Stimulated activated naive CD8-positive, alpha-beta T cell treated with anti-CD3 and anti-CD28 coated beads, Interleukin-15, Interleukin-2, amounts not matched to agents 100 ng/mL and 50 ng/mL, for 24 hours (primary cell): ENCODE data around the gene AHDC1.

Source experiments
- H3K27ac Mint-ChIP-seq: one replicate; pipeline ENCODE4 v1.8.0; 2021; ENCODE audit warnings: mild to moderate bottlenecking, mixed read lengths
- H3K27me3 Mint-ChIP-seq: one replicate; pipeline ENCODE4 v1.8.0; 2021; ENCODE audit warnings: mixed read lengths
- H3K36me3 Mint-ChIP-seq: one replicate; pipeline ENCODE4 v1.8.0; 2021; ENCODE audit warnings: low read depth, mixed read lengths
- H3K4me1 Mint-ChIP-seq: one replicate; pipeline ENCODE4 v1.8.0; 2021; ENCODE audit warnings: low read depth, mixed read lengths
- H3K4me3 Mint-ChIP-seq: one replicate; pipeline ENCODE4 v1.8.0; 2021; ENCODE audit warnings: mild to moderate bottlenecking, mixed read lengths
- H3K9me3 Mint-ChIP-seq: one replicate; pipeline ENCODE4 v1.8.0; 2021; ENCODE audit warnings: mixed read lengths

The AHDC1 gene

GRCh38 chr1:27590917-27591508 lies 12.9 kb downstream of the AHDC1 start:
- Mint-ChIP-seq H3K27ac (no peak overlapping the region), H3K9me3 (no peaks in the 10 kb centered on the region), H3K4me1 (no peaks in the 10 kb centered on the region), H3K36me3 (no peaks in the 10 kb centered on the region), H3K4me3 (no peak overlapping the region), H3K27me3 (no peaks in the 10 kb centered on the region)

GRCh38 chr1:27589841-27590426 lies 14.0 kb downstream of the AHDC1 start:
- H3K9me3 Mint-ChIP-seq, result no peaks in the 10 kb centered on the region
- H3K36me3 Mint-ChIP-seq, result no peaks in the 10 kb centered on the region
- no peak overlapping the region for H3K4me3 Mint-ChIP-seq
- H3K27ac Mint-ChIP-seq, result no peak overlapping the region
- H3K4me1 Mint-ChIP-seq, result no peaks in the 10 kb centered on the region
- no peaks in the 10 kb centered on the region for H3K27me3 Mint-ChIP-seq

DNA sequence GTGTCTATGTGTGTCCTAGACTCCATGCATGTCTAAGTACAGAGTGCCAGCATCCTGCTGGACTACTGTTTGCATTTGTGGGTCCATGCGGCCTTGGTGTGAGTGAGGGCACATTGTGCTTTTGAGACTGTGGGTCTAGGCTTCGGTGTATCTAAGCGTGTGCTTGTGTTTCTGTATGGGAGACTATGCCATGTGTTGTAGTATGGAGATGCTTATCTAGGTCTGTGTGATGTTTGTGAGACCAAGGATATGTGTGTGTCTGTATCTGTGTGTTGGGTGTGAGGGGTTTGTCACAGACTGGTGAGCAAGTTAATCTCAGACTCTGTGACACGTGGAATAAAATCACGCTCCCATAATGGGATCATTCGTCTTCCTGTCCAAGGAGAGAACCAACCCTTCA lies 14.5 kb downstream of the AHDC1 start:
- Mint-ChIP-seq H3K4me3 (no peak overlapping the region), H3K27ac (no peak overlapping the region), H3K36me3 (no peaks in the 10 kb centered on the region), H3K4me1 (no peaks in the 10 kb centered on the region), H3K27me3 (no peaks in the 10 kb centered on the region), H3K9me3 (no peaks in the 10 kb centered on the region)

- Mint-ChIP-seq H3K4me3 (no peak overlapping the region), H3K36me3 (no peaks in the 10 kb centered on the region), H3K4me1 (no peaks in the 10 kb centered on the region), H3K9me3 (no peaks in the 10 kb centered on the region), H3K27ac (no peak overlapping the region), H3K27me3 (no peaks in the 10 kb centered on the region)
Observed at GRCh38 chr1:27588256-27589232, 15.4 kb downstream of the AHDC1 start.

DNA sequence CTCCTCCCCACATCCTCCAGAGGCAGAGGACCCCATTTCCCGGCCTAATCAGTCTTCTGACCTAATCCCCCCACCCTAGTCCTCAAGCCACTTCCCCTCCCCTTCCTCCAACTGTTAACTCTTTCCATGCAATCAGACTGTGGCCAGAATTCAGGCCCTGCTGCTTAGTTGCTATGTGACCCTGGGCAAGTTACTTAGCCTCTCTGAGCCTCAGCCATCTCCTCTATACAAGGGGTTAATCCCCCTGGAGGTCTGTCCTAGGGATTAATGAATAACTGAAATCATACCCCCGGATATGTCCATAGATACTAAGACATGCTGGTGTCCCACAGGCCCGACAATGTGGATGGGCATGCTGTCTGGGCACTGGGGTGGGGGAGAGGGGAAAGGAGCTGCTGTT lies 18.3 kb downstream of the AHDC1 start:
- H3K9me3 Mint-ChIP-seq, result no peaks in the 10 kb centered on the region
- H3K4me1 Mint-ChIP-seq, result no peaks in the 10 kb centered on the region
- H3K4me3 Mint-ChIP-seq, result no peak overlapping the region
- H3K27me3 Mint-ChIP-seq, result no peaks in the 10 kb centered on the region
- no peaks in the 10 kb centered on the region for H3K36me3 Mint-ChIP-seq
- H3K27ac Mint-ChIP-seq, result no peak overlapping the region

- Mint-ChIP-seq H3K4me1 (peaks cover 3% of the 10 kb centered on the region), H3K9me3 (no peaks in the 10 kb centered on the region), H3K36me3 (no peaks in the 10 kb centered on the region), H3K27me3 (no peaks in the 10 kb centered on the region), H3K27ac (no peak overlapping the region), H3K4me3 (no peak overlapping the region)
Observed at GRCh38 chr1:27584453-27584852, 19.5 kb downstream of the AHDC1 start.

GRCh38 chr1:27583479-27583878 lies 20.5 kb downstream of the AHDC1 start:
- H3K9me3 Mint-ChIP-seq, result no peaks in the 10 kb centered on the region
- H3K4me1 Mint-ChIP-seq, result peaks cover 9% of the 10 kb centered on the region
- H3K4me3 Mint-ChIP-seq, result no peak overlapping the region
- H3K36me3 Mint-ChIP-seq, result no peaks in the 10 kb centered on the region
- H3K27me3 Mint-ChIP-seq, result no peaks in the 10 kb centered on the region
- no peak overlapping the region for H3K27ac Mint-ChIP-seq

DNA sequence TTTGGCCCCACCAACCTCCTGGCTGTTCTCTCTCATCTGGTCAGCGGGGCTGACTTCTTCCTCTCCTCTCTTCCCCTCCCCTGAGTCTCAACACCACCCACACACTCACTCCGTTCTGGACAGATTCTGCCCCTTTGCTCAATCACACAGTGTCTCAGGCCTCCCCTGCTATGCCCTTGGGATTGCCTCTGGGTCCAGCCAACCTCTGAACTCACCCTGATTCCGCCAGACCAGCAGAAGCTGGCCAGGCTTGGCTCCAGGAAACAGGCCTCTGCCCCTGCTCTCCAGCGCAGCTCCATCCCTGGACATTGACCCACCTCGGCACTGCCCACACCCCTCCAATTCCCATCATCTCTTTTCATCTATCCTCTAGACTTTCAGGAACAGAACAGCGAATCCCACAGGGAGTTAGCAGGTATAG lies 22.1 kb downstream of the AHDC1 start:
- H3K27me3 Mint-ChIP-seq, result no peaks in the 10 kb centered on the region
- no peaks in the 10 kb centered on the region for H3K36me3 Mint-ChIP-seq
- H3K9me3 Mint-ChIP-seq, result no peaks in the 10 kb centered on the region
- H3K4me3 Mint-ChIP-seq, result no peak overlapping the region
- no peak overlapping the region for H3K27ac Mint-ChIP-seq
- H3K4me1 Mint-ChIP-seq, result peaks cover 9% of the 10 kb centered on the region

- Mint-ChIP-seq H3K36me3 (no peaks in the 10 kb centered on the region), H3K4me1 (peaks cover 20% of the 10 kb centered on the region)
Observed at GRCh38 chr1:27577504-27578188, 26.3 kb downstream of the AHDC1 start.

DNA sequence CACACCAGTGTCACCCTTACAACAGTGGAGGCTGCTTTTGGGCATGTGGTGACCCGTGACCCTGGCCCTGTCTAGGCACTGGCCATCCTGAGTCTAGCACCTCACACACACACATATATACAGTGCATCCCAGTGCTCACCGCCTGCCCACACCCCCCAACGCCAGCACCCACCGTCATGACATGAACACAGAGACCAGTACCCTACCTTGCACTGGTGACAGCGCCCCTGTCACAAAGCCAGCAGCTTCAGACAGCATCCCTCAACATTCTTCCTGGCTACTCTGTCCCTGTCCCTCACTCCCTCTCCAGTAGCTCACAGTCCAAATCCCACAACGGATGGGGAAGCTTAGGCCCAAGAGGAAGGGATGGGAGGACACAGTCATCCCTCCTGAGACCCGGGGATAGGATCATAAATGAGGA lies 27.1 kb downstream of the AHDC1 start:
- Mint-ChIP-seq H3K4me1 (peaks cover 29% of the 10 kb centered on the region), H3K9me3 (no peaks in the 10 kb centered on the region), H3K36me3 (no peaks in the 10 kb centered on the region), H3K27ac (no peak overlapping the region), H3K27me3 (no peaks in the 10 kb centered on the region), H3K4me3 (no peak overlapping the region)

More at GRCh38 chr1:27577504-27578188, 26.3 kb downstream of the AHDC1 start:
- Mint-ChIP-seq H3K4me3 (no peak overlapping the region), H3K27ac (no peak overlapping the region), H3K9me3 (no peaks in the 10 kb centered on the region), H3K27me3 (no peaks in the 10 kb centered on the region)

- Mint-ChIP-seq H3K4me3 (no peak overlapping the region), H3K9me3 (no peaks in the 10 kb centered on the region), H3K27ac (no peak overlapping the region), H3K27me3 (no peaks in the 10 kb centered on the region), H3K36me3 (no peaks in the 10 kb centered on the region), H3K4me1 (peaks cover 29% of the 10 kb centered on the region)
Observed at GRCh38 chr1:27575840-27576331, 28.1 kb downstream of the AHDC1 start.

- no peak overlapping the region for H3K4me3 Mint-ChIP-seq
- no peak overlapping the region for H3K27ac Mint-ChIP-seq
- no peaks in the 10 kb centered on the region for H3K36me3 Mint-ChIP-seq
- no peaks in the 10 kb centered on the region for H3K9me3 Mint-ChIP-seq
- no peaks in the 10 kb centered on the region for H3K27me3 Mint-ChIP-seq
- H3K4me1 Mint-ChIP-seq, result peaks cover 29% of the 10 kb centered on the region
Observed at GRCh38 chr1:27574871-27575831, 28.8 kb downstream of the AHDC1 start.

DNA sequence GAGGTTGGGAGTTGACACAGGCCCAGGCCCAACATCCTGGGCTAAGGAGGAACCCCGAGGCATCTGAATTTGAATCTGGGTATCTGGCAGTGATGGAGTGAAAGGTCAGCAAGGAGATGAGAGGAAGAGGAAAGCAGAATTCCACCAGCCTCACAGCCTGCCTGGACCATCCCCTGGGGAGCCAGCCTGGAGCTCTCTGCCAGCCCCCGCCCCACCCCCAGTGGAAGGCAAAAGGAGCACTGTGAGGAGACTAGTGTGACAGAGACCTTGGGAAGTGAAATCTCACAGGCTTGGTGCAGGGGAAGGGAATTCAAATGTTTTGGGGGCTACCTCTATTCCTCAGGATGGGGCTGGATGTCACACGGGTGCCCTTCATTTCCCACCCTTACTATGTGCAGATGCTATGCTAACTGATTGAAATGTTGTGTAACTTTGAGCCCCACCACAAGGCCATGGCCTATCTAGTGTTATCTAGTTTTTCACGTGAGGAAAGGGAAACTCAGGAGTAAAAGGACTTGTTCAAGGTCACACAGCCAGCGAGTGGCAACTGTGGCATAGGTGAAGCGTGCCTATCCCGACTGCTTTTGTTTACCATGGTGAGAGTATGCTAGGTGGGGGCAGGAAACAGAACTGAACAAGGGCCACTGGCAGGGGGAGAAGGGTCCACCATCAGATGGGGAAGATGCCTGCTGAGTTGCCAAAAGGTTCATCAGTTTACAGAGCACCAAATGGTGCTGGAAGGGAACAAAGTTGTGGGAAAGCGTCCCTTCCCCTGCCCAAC lies 29.8 kb downstream of the AHDC1 start:
- H3K4me3 Mint-ChIP-seq, result peak overlapping the region; percentile 30
- no peaks in the 10 kb centered on the region for H3K36me3 Mint-ChIP-seq
- no peak overlapping the region for H3K27ac Mint-ChIP-seq
- H3K4me1 Mint-ChIP-seq, result peaks cover 25% of the 10 kb centered on the region
- no peaks in the 10 kb centered on the region for H3K27me3 Mint-ChIP-seq
- H3K9me3 Mint-ChIP-seq, result no peaks in the 10 kb centered on the region
